Central memory CD8-positive, alpha-beta T cell (primary cell): ENCODE results near the gene HEATR3.

Experiments used
- ATAC-seq: fragments of 150-1000 bp; cut with Tn5 transposase; replicated peaks from 2 replicates; pipeline ENCODE4 v1.10.0; 2022; ENCODE audit warnings: mild to moderate bottlenecking, moderate FRiP score, moderate number of reproducible peaks; ENCODE audit not compliant: poor library complexity, severe bottlenecking; ENCODE audit errors: extremely low read depth
- DNase-seq, 2 donors: peaks; one replicate each; pipeline ENCODE4 v3.0.0; 2021; ENCODE audit warnings: low spot score in 2 of 2
- H3K27ac Mint-ChIP-seq: one replicate; pipeline ENCODE4 v1.8.0; 2022; ENCODE audit warnings: low read depth, mild to moderate bottlenecking, moderate library complexity, mixed read lengths
- H3K27me3 Mint-ChIP-seq: one replicate; pipeline ENCODE4 v1.8.0; 2022; ENCODE audit warnings: mixed read lengths
- H3K36me3 Mint-ChIP-seq: one replicate; pipeline ENCODE4 v1.8.0; 2022; ENCODE audit warnings: mild to moderate bottlenecking, moderate library complexity, mixed read lengths; ENCODE audit not compliant: insufficient read depth
- H3K4me1 Mint-ChIP-seq: one replicate; pipeline ENCODE4 v1.8.0; 2022; ENCODE audit warnings: mixed read lengths
- H3K4me3 Mint-ChIP-seq: one replicate; pipeline ENCODE4 v1.8.0; 2022; ENCODE audit warnings: mild to moderate bottlenecking, moderate library complexity, mixed read lengths
- H3K9me3 Mint-ChIP-seq: one replicate; pipeline ENCODE4 v1.8.0; 2022; ENCODE audit warnings: mixed read lengths

Gene HEATR3

GRCh38 chr16:50152807-50153595 lies 87.2 kb downstream of the HEATR3 start, which contains the start of gene TENT4B:
Gene TENT4B, plus strand, starts transcription at chr16:50153306. Its CDS starts 316 bp downstream, at chr16:50153622.
- peaks cover 14% of the 10 kb centered on the region for H3K36me3 Mint-ChIP-seq

GRCh38 chr16:50153596-50154419 lies 88.0 kb downstream of the HEATR3 start:
- peaks cover 43% of the 10 kb centered on the region for H3K4me1 Mint-ChIP-seq
- H3K4me3 Mint-ChIP-seq, result peak overlapping the region; percentile 83
- peak overlapping the region; percentile 87 for H3K27ac Mint-ChIP-seq
- H3K36me3 Mint-ChIP-seq, result peaks cover 11% of the 10 kb centered on the region
- no peak for DNase-seq
- no peaks in the 10 kb centered on the region for H3K9me3 Mint-ChIP-seq
- H3K27me3 Mint-ChIP-seq, result no peaks in the 10 kb centered on the region
- ATAC-seq, result peak; percentile 1

More at GRCh38 chr16:50152807-50153595, 87.2 kb downstream of the HEATR3 start, which contains the start of gene TENT4B:
- DNase-seq (peak; percentile 88 to 91), ATAC-seq (peak; percentile 62)
- H3K27ac Mint-ChIP-seq, result peak within 1 kb of the TSS; percentile 92
- H3K4me1 Mint-ChIP-seq, result peaks cover 35% of the 10 kb centered on the region
- no peaks in the 10 kb centered on the region for H3K27me3 Mint-ChIP-seq
- no peaks in the 10 kb centered on the region for H3K9me3 Mint-ChIP-seq
- peak within 1 kb of the TSS; percentile 83 for H3K4me3 Mint-ChIP-seq

- peak overlapping the region; percentile 87 for H3K27ac Mint-ChIP-seq
- H3K27me3 Mint-ChIP-seq, result no peaks in the 10 kb centered on the region
- no peaks in the 10 kb centered on the region for H3K9me3 Mint-ChIP-seq
- DNase-seq, result no peak
- no peak for ATAC-seq
- peaks cover 50% of the 10 kb centered on the region for H3K4me1 Mint-ChIP-seq
- peaks cover 11% of the 10 kb centered on the region for H3K36me3 Mint-ChIP-seq
- peak overlapping the region; percentile 83 for H3K4me3 Mint-ChIP-seq
Measured at GRCh38 chr16:50154420-50154950, 88.7 kb downstream of the HEATR3 start.

GRCh38 chr16:50155925-50156324 lies 90.2 kb downstream of the HEATR3 start:
- no peaks in the 10 kb centered on the region for H3K9me3 Mint-ChIP-seq
- H3K4me1 Mint-ChIP-seq, result peaks cover 63% of the 10 kb centered on the region
- no peak for ATAC-seq
- peaks cover 11% of the 10 kb centered on the region for H3K36me3 Mint-ChIP-seq
- H3K4me3 Mint-ChIP-seq, result peak overlapping the region; percentile 83
- no peaks in the 10 kb centered on the region for H3K27me3 Mint-ChIP-seq
- H3K27ac Mint-ChIP-seq, result peak overlapping the region; percentile 87
- no peak for DNase-seq
